ENCODE results near the gene SMAGP. TPM values are rescaled to one million over a fixed set of nuclear protein-coding genes. Genes with fewer than 3 reads are reported as not detected.
A peak's percentile ranks its signal among the peaks of the same experiment; 100 is the strongest.

SMAGP gene
- total and polyA plus RNA-seq, 2 of the 13 experiments (the other 11 are each of a cell fraction or from before 2014, with no cell fraction given): 9.2 TPM

- TF ChIP-seq ZNF773 (CRISPR knock-in tag; IDR thresholded peaks at IDR 0.05; ENCODE audit: borderline replicate concordance) (no peak), ZNF597 (CRISPR knock-in tag; IDR thresholded peaks at IDR 0.05) (no peak), FOSL1 (CRISPR knock-in tag; IDR thresholded peaks at IDR 0.05; ENCODE audit: borderline replicate concordance) (no peak), CREM (IDR thresholded peaks at IDR 0.05) (no peak), CREM (CRISPR knock-in tag; IDR thresholded peaks at IDR 0.05) (no peak), ZNF138 (CRISPR knock-in tag; IDR thresholded peaks at IDR 0.05; ENCODE audit: low read depth) (no peak), BRD4 (CRISPR knock-in tag; IDR thresholded peaks at IDR 0.05) (no peak), ZNF451 (CRISPR knock-in tag; IDR thresholded peaks at IDR 0.05) (no peak), ELF1 (CRISPR knock-in tag; IDR thresholded peaks at IDR 0.05) (no peak), HNRNPLL (IDR thresholded peaks at IDR 0.05; ENCODE audit: low read depth, low read length, poor library complexity, severe bottlenecking) (peak; percentile 14), HOXA7 (CRISPR knock-in tag; IDR thresholded peaks at IDR 0.05) (no peak), ZNF550 (CRISPR knock-in tag; IDR thresholded peaks at IDR 0.05; ENCODE audit: borderline replicate concordance) (no peak), ZNF687 (CRISPR knock-in tag; IDR thresholded peaks at IDR 0.05) (peak; percentile 30), ZNF510 (CRISPR knock-in tag; IDR thresholded peaks at IDR 0.05; ENCODE audit: low read depth) (no peak), ZNF891 (CRISPR knock-in tag; IDR thresholded peaks at IDR 0.05) (peak; percentile 46; the same call in 1 of the 2 replicates), IKZF4 (CRISPR knock-in tag; IDR thresholded peaks at IDR 0.05; ENCODE audit: borderline replicate concordance, low read depth, not compliant biosample characterization) (peak; percentile 20), ZSCAN5A (CRISPR knock-in tag; IDR thresholded peaks at IDR 0.05; ENCODE audit: borderline replicate concordance) (no peak), JUND (CRISPR knock-in tag; IDR thresholded peaks at IDR 0.05) (0 out of 2 replicates have a peak, but pooled peaks have one; percentile 15), ZNF557 (CRISPR knock-in tag; IDR thresholded peaks at IDR 0.05) (no peak), LCORL (IDR thresholded peaks at IDR 0.05) (no peak), LCORL (CRISPR knock-in tag; IDR thresholded peaks at IDR 0.05) (no peak), ARNT2 (CRISPR knock-in tag; IDR thresholded peaks at IDR 0.05; ENCODE audit: low read depth) (no peak)
Measured at GRCh38 chr12:51197736-51198567, 72.3 kb downstream of the SMAGP start (continued).

Data from HepG2 (cell line).